Measurements from ENCODE around the gene MIAT.

- TF ChIP-seq CTCF (IDR thresholded peaks at IDR 0.05; ENCODE audit: low read depth, low read length, missing input control) (no peak), YY1 (IDR thresholded peaks at IDR 0.05) (no peak), ATF3 (IDR thresholded peaks at IDR 0.05) (no peak), MAX (IDR thresholded peaks at IDR 0.05) (no peak), REST (IDR thresholded peaks at IDR 0.05) (no peak), RAD21 (IDR thresholded peaks at IDR 0.05) (no peak), TAF1 (conservative IDR thresholded peaks at IDR 0.05) (no peak), SP1 (IDR thresholded peaks at IDR 0.05) (no peak), JUND (IDR thresholded peaks at IDR 0.05) (no peak), HNF4G (IDR thresholded peaks at IDR 0.05) (no peak)
Measured at GRCh38 chr22:26665813-26666231, 8.4 kb downstream of the MIAT start.
